ENCODE measurements around the gene KLHL40.

The KLHL40 gene

GRCh38 chr3:42688487-42689420 lies 3.4 kb downstream of the KLHL40 start:
- H3K27me3 Mint-ChIP-seq = peaks cover 17% of the 10 kb centered on the region
- DNase-seq (no peak), ATAC-seq (no peak)
- no peak overlapping the region for H3K4me3 Mint-ChIP-seq
- no peak overlapping the region for H3K27ac Mint-ChIP-seq
- no peaks in the 10 kb centered on the region for H3K4me1 Mint-ChIP-seq
- H3K9me3 Mint-ChIP-seq = no peaks in the 10 kb centered on the region
- H3K36me3 Mint-ChIP-seq (ENCODE audit: low read depth) = no peaks in the 10 kb centered on the region

GRCh38 chr3:42689421-42690014 lies 4.2 kb downstream of the KLHL40 start:
- no peak for DNase-seq
- Mint-ChIP-seq H3K36me3 (ENCODE audit: low read depth) (no peaks in the 10 kb centered on the region), H3K9me3 (no peaks in the 10 kb centered on the region), H3K4me3 (no peak overlapping the region), H3K27ac (no peak overlapping the region), H3K4me1 (no peaks in the 10 kb centered on the region), H3K27me3 (peaks cover 16% of the 10 kb centered on the region)
- ATAC-seq = no peak

GRCh38 chr3:42690191-42690590 lies 4.9 kb downstream of the KLHL40 start:
- no peaks in the 10 kb centered on the region for H3K4me1 Mint-ChIP-seq
- no peak for ATAC-seq
- no peak overlapping the region for H3K4me3 Mint-ChIP-seq
- peaks cover 11% of the 10 kb centered on the region for H3K27me3 Mint-ChIP-seq
- H3K9me3 Mint-ChIP-seq = no peaks in the 10 kb centered on the region
- DNase-seq = no peak
- no peak overlapping the region for H3K27ac Mint-ChIP-seq
- no peaks in the 10 kb centered on the region for H3K36me3 Mint-ChIP-seq (ENCODE audit: low read depth)

GRCh38 chr3:42690766-42691680 lies 5.7 kb downstream of the KLHL40 start:
- Mint-ChIP-seq H3K27me3 (peaks cover 9% of the 10 kb centered on the region), H3K9me3 (no peaks in the 10 kb centered on the region), H3K4me3 (no peak overlapping the region), H3K27ac (no peak overlapping the region), H3K36me3 (ENCODE audit: low read depth) (no peaks in the 10 kb centered on the region), H3K4me1 (no peaks in the 10 kb centered on the region)
- peak; percentile 17 for ATAC-seq
- no peak for DNase-seq

DNA sequence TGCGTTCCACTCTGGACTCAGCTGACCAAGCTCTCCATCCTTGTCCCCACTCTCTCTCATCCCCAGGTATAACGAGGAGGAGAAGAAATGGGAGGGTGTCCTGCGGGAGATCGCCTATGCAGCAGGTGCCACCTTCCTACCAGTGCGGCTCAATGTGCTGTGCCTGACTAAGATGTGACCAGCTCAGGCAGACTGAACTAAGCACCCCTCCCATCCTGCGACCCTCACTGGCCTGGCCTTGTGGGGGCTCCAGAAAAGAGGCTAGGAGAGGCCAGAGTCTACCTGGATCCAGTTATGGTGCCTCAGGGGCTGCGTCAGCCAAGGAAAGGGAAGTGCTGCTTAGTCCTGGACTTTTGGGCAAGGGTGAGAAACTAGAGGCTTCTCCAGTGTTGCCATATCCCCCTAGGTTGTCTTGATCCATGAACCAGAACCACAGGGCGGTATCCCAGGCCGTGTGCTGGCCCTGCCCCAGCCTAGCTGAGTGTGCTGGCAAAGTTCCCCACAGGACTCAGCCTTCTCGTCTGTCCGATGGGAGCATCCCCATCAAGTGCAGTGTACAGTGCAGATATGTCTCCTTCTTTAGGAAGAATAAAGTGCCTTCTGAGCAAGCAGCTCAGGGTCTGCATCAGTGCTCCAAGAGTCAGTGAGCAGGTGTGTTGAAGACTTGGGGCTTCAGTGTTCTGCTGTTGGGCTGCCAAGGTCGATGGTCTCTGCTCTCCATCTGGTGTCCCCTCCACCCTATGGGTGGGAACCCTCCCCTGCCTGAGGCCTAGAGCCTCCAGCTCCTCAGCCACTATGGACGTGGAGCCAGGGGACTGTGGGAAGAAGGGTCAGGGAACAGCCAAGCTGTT lies 6.7 kb downstream of the KLHL40 start:
- Mint-ChIP-seq H3K4me1 (no peaks in the 10 kb centered on the region), H3K27me3 (peaks cover 2% of the 10 kb centered on the region), H3K27ac (no peak overlapping the region), H3K4me3 (no peak overlapping the region), H3K36me3 (ENCODE audit: low read depth) (no peaks in the 10 kb centered on the region), H3K9me3 (no peaks in the 10 kb centered on the region)
- ATAC-seq (no peak), DNase-seq (no peak)

- Mint-ChIP-seq H3K4me1 (no peaks in the 10 kb centered on the region), H3K9me3 (no peaks in the 10 kb centered on the region), H3K4me3 (no peak overlapping the region), H3K27me3 (peaks cover 2% of the 10 kb centered on the region), H3K36me3 (ENCODE audit: low read depth) (no peaks in the 10 kb centered on the region), H3K27ac (no peak overlapping the region)
- ATAC-seq (no peak), DNase-seq (no peak)
Observed at GRCh38 chr3:42692667-42693529, 7.6 kb downstream of the KLHL40 start.

DNA sequence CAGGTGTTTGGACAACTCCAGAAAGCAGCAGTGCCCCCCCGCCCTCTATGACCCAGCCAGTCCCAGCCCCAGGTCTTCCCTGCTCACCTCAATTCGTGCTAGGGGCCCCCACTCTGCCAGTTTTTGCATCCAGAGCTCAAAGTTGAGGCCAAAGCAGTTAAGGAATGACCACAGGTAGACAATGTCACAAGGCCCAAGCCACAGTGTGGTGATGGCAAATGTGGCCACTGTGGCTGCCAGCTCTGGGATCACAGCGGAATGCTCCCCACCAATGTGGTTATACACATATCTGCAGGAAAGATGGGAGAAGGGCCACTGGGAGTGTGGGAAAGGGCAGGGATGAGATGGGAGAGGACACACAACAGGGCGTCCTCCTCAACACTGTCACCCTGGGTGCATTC lies 8.2 kb downstream of the KLHL40 start:
- Mint-ChIP-seq H3K27me3 (peaks cover 2% of the 10 kb centered on the region), H3K36me3 (ENCODE audit: low read depth) (no peaks in the 10 kb centered on the region), H3K27ac (no peak overlapping the region), H3K9me3 (no peaks in the 10 kb centered on the region), H3K4me3 (no peak overlapping the region), H3K4me1 (no peaks in the 10 kb centered on the region)
- ATAC-seq (no peak), DNase-seq (no peak)

DNA sequence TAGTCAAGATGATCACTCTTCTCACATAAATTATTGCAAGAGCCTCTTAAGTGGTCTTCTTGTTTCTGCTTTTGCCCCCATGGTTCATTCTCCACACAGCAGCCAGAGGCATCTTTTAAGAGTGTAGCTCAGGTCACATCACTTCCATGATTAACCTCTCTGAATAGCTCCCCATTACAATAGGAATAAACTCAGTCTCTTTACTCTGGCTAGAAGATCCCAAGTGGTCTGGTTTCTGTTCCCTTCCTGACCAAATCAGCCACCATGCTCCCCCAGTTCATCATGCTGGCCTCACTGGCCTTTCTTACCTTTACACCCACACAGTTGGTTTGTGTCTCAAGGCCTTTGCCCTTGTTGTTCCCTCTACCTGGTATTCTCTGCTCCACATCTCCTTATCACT lies 9.0 kb downstream of the KLHL40 start:
- Mint-ChIP-seq H3K9me3 (no peaks in the 10 kb centered on the region), H3K4me3 (no peak overlapping the region), H3K36me3 (ENCODE audit: low read depth) (no peaks in the 10 kb centered on the region), H3K27me3 (peaks cover 2% of the 10 kb centered on the region), H3K4me1 (peaks cover 2% of the 10 kb centered on the region), H3K27ac (no peak overlapping the region)
- no peak for DNase-seq
- no peak for ATAC-seq

DNA sequence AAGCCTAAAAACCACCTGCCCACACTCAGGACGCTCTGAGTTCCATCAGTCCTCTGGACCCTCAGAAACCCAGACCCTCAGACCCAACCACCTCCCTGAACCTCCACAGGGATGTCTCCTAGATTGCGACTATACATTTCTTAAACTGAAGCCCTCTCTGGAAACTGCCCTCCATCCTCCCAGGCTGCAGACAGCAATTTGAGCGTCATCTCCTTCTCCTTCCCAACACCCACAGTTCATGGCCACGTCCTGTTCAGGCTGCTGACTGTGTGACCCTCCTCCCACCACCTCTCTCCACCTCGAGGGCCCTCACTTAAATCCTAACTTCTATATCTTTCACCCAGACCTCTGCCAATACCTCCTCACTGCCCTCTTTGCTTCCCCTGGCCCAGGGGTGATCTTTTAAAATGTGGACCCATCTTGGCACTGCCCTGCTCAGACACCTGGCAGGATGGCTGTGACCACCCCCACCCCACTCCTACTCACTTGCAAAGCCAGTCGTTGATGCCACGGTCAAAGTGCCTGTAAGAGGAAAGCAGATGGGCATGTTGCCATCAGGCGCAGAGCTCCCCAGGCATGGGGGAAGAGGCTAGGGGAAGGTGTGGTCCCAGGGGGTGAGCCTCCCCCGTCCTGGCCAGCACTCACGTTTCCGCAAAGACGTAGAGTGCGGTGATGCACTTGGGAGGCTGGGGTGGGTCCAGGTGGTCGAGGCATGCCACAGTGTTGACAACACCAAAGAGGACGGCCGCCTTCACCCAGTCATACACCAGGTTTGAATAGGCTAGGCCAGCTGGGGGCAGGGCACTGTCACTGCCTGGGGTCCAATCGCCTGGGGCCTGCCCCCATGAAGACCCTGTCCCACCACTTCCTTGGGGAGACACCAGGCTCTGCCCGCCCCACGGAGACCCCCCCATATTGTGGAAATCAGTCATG lies 11.3 kb downstream of the KLHL40 start:
- no peak for DNase-seq
- Mint-ChIP-seq H3K27ac (no peak overlapping the region), H3K27me3 (no peaks in the 10 kb centered on the region), H3K36me3 (ENCODE audit: low read depth) (no peaks in the 10 kb centered on the region), H3K4me1 (peaks cover 2% of the 10 kb centered on the region), H3K4me3 (no peak overlapping the region), H3K9me3 (no peaks in the 10 kb centered on the region)
- ATAC-seq = no peak

DNA sequence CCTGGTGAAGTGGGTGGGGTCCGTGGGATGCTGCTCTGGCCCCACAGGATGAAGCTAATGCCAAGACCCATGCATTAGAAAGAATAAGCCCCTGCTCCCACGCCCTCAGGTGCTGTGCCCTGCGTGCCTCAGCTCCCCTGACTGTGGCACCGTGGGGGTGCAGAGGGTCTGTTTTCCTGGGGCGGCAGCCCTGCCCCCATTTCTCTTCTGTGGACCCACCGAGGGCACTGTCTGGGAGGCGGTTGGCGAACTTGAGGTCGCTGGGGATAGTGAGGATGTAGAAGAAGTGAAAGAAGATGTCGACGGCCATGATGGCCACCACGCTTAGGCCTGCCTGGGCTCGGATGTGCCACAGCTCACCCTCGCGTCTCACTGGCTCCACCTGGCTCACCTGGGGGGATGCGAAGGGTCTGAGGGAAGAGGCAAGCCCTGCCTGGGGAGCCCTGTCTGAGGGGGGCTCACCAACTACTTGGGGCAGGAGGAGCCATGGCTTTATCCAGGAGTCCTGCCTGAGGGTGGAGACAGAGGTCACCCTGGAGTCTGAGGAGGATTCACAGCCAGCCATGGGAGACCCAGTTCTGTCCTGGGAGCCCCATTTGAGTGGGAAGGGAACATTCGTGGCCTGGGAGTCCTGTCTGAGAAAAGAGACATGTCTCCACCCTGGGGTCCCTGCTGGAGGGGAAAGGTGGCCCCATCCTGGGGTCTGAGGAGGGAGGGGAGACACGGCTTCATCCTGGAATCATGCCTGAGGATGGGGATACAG lies 12.1 kb downstream of the KLHL40 start:
- no peaks in the 10 kb centered on the region for H3K27me3 Mint-ChIP-seq
- H3K27ac Mint-ChIP-seq = no peak overlapping the region
- H3K4me1 Mint-ChIP-seq = peaks cover 2% of the 10 kb centered on the region
- DNase-seq (no peak), ATAC-seq (no peak)
- no peak overlapping the region for H3K4me3 Mint-ChIP-seq
- no peaks in the 10 kb centered on the region for H3K36me3 Mint-ChIP-seq (ENCODE audit: low read depth)
- no peaks in the 10 kb centered on the region for H3K9me3 Mint-ChIP-seq

GRCh38 chr3:42698216-42698910 lies 13.0 kb downstream of the KLHL40 start:
- Mint-ChIP-seq H3K36me3 (ENCODE audit: low read depth) (no peaks in the 10 kb centered on the region), H3K27me3 (no peaks in the 10 kb centered on the region), H3K4me3 (no peak overlapping the region), H3K9me3 (no peaks in the 10 kb centered on the region), H3K27ac (no peak overlapping the region), H3K4me1 (peaks cover 2% of the 10 kb centered on the region)
- DNase-seq = no peak
- no peak for ATAC-seq

GRCh38 chr3:42698911-42699230 lies 13.5 kb downstream of the KLHL40 start:
- Mint-ChIP-seq H3K4me1 (peaks cover 2% of the 10 kb centered on the region), H3K9me3 (no peaks in the 10 kb centered on the region), H3K27me3 (no peaks in the 10 kb centered on the region), H3K36me3 (ENCODE audit: low read depth) (no peaks in the 10 kb centered on the region), H3K27ac (no peak overlapping the region), H3K4me3 (no peak overlapping the region)
- DNase-seq (peak; percentile 11), ATAC-seq (no peak)
